Choroid plexus epithelial cell (primary cell): ENCODE results near the gene LINC01488.
A peak's percentile ranks its signal among the peaks of the same experiment; 100 is the strongest.

Experiments used
- DNase-seq: peaks from one replicate; pipeline ENCODE4 v3.0.0-alpha.2; 2010; ENCODE audit warnings: low read depth
- H3K4me3 ChIP-seq: 2 replicates; pipeline ENCODE4 v1.5.1; 2011; ENCODE audit warnings: low read depth, mild to moderate bottlenecking, control low read depth, low read length, moderate library complexity
- CTCF ChIP-seq: conservative IDR thresholded peaks from 2 replicates; pipeline ENCODE4 v1.5.1; 2011; ENCODE audit warnings: low read depth, mild to moderate bottlenecking, control low read depth, inconsistent platforms, low read length, moderate library complexity

LINC01488 gene

GRCh38 chr11:69480547-69481392, 693 bp upstream of the LINC01488 start:
- H3K4me3 ChIP-seq, result no peak overlapping the region
- no peak for TF ChIP-seq CTCF
- DNase-seq, result peak; percentile 60

GRCh38 chr11:69482322-69482721, 859 bp downstream of the LINC01488 start:
- no peak overlapping the region for H3K4me3 ChIP-seq
- no peak for DNase-seq
- TF ChIP-seq CTCF, result no peak

GRCh38 chr11:69483170-69483569, 1.7 kb downstream of the LINC01488 start:
- TF ChIP-seq CTCF, result no peak
- H3K4me3 ChIP-seq, result no peak overlapping the region
- no peak for DNase-seq

GRCh38 chr11:69483691-69484426, 2.4 kb downstream of the LINC01488 start:
- TF ChIP-seq CTCF, result no peak
- DNase-seq, result no peak
- no peak overlapping the region for H3K4me3 ChIP-seq

- TF ChIP-seq CTCF, result no peak
These were observed 3.2 kb downstream of the LINC01488 start for GRCh38 chr11:69484427-69485259.

GRCh38 chr11:69485337-69486041, 4.0 kb downstream of the LINC01488 start:
- DNase-seq, result no peak
- H3K4me3 ChIP-seq, result no peak overlapping the region
- no peak for TF ChIP-seq CTCF

More at GRCh38 chr11:69484427-69485259, 3.2 kb downstream of the LINC01488 start:
- no peak overlapping the region for H3K4me3 ChIP-seq
- no peak for DNase-seq
